ENCODE results near the gene ZMAT5.

GRCh38 chr22:29793396-29793795 is 26.6 kb upstream of the ZMAT5 start:
- TF ChIP-seq, protein P1, sequence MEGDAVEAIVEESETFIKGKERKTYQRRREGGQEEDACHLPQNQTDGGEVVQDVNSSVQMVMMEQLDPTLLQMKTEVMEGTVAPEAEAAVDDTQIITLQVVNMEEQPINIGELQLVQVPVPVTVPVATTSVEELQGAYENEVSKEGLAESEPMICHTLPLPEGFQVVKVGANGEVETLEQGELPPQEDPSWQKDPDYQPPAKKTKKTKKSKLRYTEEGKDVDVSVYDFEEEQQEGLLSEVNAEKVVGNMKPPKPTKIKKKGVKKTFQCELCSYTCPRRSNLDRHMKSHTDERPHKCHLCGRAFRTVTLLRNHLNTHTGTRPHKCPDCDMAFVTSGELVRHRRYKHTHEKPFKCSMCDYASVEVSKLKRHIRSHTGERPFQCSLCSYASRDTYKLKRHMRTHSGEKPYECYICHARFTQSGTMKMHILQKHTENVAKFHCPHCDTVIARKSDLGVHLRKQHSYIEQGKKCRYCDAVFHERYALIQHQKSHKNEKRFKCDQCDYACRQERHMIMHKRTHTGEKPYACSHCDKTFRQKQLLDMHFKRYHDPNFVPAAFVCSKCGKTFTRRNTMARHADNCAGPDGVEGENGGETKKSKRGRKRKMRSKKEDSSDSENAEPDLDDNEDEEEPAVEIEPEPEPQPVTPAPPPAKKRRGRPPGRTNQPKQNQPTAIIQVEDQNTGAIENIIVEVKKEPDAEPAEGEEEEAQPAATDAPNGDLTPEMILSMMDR (IDR thresholded peaks at IDR 0.05; ENCODE audit: insufficient read depth, low read depth, low read length), result no peak
- no peak for TF ChIP-seq EZH2 (IDR thresholded peaks at IDR 0.05; ENCODE audit: insufficient read depth, low read length)

Data from astrocyte (in vitro differentiated cells and primary cell).